NCI-H510A (cell line): ENCODE measurements around the gene NLGN4X.

ENCODE experiments used
- DNase-seq: peaks from one replicate; lab custom pipeline; 2025; lab: John Stamatoyannopoulos, UW

The NLGN4X gene

DNA sequence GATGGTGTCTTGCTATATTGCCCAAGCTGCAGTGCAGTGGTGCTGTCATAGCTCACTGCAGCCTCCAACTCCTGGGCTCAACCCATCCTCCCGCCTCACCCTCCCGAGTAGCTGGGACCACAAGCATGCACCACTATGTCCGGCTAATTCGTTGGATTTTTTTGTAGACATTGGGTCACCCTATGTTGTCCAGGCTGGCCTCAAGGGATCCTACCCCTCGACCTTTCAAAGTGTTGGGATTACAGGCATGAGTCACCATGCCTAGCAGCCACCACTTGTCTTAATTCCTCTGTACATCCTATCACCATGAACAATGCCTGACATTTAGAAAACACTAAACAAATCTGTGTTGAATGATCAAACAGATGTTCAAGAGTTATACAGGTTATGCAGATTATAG, 76.7 kb downstream of the NLGN4X start:
- DNase-seq, result no peak

DNA sequence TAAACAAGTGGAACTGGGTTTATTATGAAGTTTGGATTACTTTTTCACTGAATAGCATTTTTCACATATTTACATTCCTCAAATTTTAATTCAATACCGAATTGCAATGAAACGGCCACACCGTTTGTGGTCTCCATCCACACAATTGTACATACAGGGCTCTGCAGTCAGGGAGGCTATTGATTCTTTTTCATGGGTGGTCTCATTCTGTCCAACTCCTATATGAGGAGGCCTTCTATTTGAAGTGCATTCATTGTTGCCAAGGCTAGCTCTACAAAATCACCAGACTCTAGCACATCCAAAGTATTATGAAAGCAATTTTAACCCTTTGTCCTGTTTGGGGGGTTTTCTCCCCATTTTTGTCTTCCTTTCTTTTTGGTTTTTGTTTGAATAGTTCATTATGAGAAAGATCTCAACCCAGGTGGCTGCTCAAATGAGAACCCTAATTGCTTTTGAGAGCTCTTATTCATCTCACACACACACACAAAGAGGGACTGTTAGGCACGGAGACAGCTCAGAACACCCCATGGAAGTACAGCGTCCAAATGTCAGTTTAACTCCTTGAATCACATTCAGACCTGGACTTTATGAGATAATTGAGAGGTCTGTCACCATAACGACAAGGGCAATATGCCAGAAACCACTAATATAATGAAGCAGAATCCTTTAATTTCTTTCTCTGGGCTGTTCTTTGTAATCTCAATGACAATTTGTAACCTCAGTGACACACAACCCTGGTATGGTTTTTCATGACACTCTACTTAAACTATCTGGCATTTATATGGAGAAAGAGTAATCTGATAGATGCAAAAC, 79.4 kb downstream of the NLGN4X start:
- no peak for DNase-seq

DNA sequence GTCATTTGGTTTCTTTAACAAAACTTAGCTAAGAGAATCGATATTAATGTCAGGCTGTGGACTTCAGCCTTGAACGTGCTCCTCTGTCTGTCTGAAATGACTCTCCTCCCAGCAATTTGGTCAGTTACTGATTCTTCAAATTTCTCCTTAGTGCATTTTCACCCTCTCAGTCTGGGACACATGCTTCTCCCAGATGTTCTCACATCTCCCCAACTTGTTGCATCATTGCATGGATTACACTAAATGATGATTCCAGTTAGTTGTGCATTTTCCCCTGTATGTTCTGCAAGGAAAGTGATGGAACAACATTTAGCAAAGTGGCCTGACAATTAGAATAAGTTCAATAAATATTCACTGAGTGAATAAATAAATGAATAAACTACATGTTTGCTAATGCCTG, 94.4 kb downstream of the NLGN4X start:
- DNase-seq, result no peak

DNA sequence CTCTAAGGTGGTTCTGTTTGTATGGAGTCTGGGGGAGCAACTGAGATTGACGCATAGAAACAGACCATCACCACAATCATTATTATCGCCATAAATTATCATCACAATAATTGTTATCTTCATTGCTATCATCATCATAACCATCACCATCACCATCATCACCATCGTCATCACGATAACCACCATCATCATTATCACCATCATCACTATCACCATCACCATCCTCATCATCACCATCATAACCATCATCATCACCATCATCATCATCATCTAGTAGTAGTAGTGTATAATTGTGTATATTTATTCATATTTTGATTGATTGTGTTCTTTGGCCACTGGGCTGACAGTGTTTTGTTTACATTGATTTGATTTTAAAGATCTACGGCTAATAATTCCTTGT, 95.7 kb downstream of the NLGN4X start:
- DNase-seq, result no peak

DNA sequence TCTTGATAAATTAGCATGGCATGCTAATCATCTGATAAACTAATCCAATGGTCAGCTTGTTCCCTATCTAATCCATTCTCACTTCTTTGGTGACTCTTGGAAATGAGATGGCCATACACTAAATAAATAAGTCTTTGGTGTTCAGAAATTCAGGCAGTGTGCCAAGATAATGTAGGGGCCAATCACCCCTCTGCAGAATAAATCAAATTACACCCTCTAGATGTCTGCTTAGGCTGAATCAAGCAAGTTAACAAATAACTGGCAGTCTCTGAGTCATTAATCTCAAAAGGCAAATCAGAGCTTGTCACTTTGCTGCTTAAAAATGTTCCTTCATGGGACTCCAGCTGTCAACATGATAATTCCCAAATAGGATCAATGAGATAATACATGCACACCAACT, 97.4 kb downstream of the NLGN4X start:
- DNase-seq, result no peak

DNA sequence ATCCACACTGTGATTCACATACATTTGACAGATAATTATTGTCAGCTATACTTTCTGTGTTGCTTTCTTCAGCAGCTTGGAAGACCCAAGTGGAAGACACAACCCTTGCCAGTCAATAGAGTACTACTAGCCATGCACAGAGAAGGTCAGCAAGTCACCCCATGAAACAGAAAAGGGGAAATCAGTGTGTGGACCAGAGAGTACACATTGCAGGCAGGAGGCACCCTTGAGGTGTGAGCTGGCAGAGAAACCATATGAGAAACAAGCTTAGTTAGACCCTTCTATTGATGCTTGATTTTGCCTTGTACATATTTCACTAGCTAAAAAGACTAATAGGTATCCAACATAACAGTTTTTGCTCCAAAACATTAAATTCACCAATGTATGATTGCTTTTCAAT, 99.5 kb downstream of the NLGN4X start:
- DNase-seq, result no peak

DNA sequence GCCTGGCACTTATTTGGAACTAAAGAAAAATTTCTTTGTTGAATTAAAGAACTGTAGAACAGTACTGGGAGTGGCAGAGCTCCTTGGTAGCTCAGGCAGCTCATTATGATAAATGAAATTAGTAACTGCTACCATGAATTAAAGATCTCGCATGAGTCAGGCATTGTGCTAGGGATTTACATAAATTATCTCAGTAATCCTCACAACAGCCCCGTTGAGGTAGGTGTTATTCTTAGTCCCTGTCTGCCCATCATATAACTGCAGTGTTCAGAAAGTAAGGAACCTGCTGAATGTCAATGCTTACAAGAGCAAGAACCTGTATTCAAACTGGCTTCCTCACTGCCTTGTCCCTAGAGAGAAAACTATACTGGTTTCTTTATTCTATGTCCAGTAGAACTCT, 108.3 kb downstream of the NLGN4X start:
- DNase-seq, result no peak

DNA sequence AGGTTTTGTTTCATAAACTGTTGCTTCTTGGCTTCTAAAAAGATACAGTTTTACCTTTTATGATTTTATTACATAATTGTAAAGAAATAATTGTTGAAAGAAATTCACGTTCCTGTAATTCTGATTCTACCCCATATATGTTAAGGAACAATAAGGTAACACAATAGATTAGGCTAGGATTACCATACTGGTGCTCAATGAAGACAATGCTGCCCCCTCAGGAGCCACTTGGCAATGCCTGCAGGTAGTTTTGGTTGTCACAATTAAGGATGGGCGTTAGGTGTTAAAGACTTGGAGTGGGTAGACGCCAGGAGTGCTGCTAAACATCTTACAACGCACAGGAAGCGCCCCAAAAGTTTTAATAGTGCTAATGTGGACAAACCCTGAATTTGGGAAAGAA, 133.2 kb downstream of the NLGN4X start:
- DNase-seq, result no peak

DNA sequence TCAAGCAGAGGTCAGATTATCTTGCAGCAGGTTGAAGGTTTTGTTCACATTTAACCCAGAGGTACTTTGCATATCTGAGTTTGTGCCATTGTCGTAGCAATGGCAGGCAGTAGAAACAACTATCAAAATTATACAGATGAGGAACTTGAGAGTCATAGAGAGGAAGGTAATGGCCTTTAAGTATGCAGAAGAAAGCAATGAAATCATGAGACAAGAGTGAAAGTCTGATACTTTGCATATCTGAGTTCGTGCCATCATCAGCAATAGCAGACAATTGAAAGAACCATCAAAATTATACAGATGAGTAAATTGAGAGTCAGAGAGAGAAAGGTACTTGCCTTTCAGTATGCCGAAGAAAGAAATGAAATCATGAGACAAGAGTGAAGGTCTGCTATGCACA, 154.1 kb downstream of the NLGN4X start:
- DNase-seq, result no peak

DNA sequence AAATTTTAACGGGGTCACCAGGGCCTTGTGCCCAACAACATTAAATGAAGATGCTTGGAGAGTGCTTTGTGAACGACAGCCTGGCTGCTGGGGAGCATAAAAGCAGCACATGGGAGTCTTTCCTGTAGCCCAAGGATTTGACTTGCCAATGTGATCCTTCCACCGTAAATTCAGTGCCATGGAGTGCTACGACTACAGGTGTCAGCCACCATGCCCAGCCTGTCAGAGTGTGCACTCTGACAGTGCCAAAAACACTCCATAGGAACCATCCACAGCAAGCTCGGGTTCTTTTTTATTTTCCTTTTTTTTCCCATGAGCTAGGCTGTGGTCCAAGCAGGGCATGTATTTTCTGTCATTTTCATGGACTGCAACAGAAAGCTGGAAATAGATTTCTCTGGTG, 156.9 kb downstream of the NLGN4X start:
- no peak for DNase-seq

DNA sequence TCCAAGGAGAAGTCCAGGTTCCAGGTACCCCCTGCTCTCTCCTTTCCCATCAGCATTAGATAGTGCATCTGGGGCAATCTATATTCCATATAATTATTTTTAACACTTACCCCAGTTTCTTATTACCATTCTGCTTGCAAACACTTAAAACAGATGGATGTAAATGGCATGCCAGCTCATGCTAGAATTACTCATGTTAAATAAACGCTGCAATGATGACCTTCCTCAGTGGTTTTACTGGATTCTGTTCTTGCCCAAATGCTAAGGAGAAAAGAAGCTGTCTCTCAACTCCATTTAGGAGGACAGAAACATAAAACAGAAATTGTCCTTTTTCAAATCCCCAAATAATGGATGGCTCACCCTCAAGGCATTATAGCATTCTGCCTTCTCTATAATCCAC, 161.1 kb downstream of the NLGN4X start:
- no peak for DNase-seq

DNA sequence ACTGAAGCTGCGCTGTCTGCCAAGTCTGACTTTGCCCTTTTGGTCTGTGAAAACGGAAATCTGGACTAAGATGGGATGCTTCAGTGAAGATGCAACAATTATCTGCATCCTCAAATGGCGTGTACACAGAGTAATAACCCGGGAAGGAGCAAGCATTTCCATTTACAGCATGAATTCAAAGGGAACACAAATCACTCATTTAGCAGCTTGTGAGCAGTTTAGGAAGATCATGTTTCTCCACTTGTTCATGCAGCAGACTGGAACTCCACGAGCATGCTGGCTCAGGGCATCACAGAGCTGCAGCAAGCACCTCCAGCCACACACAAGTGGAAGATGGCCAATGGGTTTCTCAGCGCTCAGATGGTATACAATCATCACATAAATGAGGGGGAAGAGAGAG, 175.5 kb downstream of the NLGN4X start:
- DNase-seq, result peak; percentile 50

DNA sequence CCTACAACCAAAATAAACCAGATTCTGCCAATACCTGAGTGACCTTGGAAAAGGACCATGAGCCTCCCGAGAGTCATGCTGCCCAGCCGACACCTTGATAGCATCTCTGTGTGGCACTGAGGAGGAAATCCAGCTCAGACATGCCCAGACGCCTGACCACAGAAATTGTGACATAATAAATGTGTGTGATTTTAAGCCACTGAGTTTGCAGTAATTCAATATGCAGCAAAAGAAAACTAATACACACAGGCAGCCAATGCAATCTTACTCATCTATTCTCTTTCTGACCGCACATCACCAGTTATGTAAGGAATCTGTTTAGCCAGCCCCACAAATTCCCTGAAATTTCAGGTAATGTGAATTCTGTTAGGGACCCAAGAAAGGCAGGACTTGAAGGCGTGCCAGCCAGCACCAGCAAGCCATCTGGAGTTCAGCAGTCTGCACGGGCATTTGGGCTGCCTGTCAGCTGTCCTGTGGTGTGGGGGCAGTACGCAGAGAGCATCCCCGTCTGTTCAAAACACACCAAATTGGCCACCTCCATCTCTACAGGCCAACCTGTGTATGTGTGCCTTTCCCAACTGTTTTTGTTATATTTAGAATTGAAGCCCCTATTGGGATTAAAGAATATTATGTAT, 176.4 kb downstream of the NLGN4X start:
- no peak for DNase-seq

DNA sequence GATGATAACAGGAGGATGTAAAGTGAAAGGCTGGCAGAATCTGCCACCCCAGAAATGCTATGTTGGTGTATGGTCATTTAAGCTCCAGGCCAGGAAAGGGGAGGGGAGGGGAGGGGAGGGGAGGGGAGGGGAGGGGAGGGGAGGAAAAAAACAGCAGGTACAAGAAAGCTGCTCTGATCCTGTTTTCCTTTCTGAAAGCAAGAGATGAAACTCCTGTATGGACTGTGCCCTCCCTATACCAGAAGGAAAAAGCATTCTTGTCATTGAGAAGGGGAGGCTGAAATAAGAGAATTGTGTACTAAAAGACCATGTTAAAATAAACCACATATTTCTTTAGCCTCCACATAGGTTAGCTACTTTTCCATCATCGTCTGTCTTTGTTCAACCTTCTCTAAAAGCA, 179.5 kb downstream of the NLGN4X start:
- no peak for DNase-seq

DNA sequence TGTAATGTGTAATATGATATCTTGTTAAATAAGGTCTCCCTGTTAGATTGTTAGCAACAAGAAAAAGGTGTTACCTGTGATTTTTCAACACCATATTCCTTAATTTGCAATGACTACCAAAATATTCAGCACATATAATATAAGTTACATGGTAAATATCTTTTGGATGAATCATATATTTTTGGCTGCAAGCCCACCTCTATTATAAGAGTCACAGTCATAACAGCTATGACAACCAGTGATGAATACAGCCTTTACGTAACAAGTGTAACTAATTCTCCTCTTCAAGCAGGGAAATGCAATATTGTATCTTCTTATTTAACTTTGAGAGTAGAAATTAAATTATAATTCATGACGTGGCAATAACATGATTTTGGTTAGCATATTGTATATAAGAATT, 187.0 kb downstream of the NLGN4X start:
- no peak for DNase-seq

DNA sequence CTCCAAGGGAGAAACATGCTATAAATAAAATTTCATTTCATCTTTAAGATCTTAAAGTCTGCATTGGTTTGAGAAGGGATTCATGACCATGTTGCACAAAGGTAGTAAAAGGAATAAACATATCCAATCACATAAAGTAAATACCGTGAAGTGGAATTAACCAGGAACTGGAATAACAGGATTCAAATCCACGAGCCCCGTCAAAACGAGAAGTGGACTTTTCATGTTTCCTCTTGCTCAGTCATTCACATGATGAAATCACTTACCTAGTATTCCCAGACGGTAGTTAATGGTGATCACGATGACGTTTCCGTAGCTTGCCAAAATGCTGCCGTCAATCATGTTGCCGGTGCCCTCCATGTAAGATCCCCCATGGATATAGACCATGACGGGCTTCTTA, 199.7 kb downstream of the NLGN4X start:
- DNase-seq, result peak; percentile 34

DNA sequence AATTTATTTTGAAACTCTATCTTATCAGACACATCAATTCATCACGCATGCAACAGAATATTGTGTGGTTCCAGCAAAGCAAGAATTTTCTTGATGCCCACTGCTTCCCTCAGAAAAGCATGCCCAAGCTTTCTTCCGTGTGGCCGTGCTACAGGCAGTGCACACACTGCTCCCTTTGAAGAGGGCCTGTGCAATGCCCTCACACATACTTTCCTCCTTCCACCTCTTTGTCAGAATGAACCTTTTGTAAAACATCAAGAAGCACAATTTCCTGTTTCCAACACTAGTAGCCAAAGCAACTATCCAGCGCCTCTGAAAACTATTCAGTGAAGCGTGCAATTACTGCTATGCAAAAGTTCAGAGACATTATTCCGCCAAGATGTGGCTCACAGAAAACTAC, 201.7 kb downstream of the NLGN4X start:
- DNase-seq, result no peak

DNA sequence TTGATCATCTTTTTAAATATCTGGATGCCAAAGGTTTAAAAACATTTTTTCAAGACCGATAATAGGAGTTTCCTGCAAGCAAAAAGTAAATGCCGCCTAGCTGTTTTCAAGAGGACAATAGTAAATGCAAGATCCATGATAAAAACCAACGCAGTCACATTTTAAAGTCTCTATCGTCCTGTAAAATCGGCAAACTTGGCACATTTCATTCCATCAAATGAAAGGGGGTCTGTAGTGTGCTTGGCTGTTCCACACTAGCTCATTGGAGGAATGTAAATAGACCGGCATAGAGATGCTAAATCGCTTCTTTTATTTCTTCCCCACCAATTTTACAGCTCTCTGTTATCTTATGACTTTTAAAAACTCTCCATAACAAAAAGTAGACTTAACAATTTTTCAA, 202.2 kb downstream of the NLGN4X start:
- DNase-seq, result no peak

DNA sequence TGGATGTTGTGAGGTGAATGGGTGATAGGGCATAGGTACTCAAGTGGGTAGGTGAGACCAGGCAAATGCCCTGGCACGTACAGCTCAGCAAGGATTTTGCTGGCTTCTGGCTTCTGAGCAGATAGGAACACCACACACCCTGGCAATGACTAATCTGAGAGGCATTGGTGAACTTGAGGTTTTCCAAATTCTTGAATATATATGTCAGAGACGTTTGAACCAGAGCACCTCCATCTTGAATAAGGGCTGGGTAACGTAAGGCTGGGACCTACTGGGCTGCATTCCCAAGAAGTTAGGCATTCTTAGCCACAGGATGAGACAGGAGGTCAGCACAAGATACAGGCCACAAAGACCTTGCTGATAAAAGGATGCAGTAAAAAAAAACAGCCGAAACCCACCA, 204.5 kb downstream of the NLGN4X start:
- DNase-seq, result no peak

DNA sequence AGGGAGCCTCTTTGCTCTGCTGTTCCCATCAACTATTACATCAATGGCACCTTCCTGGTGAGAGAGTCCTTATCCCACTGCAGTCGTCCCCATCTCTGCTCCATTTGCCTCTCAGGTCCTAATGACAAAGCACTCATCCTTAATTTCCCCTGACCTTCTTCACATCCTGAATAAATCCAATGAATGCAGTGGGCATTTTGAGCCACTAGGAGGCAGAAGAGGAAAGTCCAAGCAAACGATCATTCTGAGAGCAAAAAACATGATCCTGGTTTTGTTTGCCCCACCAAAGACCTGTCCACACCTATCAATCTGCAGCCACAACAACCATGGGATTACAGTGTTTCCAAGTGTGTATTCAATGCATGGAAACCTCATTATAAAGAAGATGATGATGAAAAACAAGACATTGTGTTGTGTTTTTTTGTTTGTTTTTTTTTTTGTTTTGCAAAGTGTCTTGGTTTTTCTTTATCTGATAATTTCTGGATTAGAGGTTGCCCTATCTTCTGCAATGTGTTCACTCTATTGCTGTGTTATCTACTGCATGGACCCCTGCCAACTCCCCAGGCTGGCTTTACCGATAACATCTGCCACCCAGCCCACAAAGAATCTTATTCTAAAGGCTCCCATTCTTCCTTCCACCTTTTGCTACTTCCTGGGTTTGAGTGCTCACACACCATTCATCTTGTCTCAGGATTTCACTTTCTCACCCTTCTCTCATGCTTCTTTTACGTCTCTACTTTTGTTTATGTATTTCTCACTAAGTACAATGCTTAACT, 207.2 kb downstream of the NLGN4X start:
- peak; percentile 2 for DNase-seq

DNA sequence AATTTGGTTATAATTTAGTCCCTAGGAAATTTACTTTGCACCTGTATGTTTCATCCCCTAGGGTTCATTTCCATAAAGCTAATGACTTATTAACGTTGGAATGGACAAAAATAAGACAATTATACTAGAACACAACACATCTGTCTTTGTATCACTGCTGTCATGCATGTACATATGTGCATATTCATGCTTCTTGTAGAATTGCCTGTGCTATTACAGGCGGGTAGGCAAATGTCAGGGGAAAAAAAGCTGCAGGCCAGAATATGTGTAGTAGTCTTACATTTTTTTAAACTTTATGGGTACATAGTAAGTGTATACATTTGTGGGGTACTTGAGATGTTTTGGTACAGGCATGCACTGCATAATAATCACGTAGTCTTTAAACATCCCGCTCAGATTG, 209.6 kb downstream of the NLGN4X start:
- DNase-seq, result no peak

DNA sequence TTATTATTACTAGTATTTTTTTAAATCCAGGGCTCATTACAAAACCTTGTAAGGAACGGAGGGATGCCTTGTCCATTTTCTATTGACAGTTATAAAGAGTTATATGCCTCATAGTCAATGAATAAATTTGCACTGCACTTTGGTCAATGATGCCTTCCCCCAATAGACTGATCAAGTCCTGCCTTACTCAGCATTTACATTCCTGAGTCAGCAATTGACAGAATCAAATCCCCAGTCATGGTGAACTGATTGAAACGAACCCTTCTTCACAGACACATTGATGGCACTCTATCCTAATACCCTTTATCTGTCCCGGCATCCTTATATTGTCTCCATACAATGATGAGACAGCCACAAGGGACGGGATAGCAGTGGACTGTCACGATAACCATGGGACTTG, 213.2 kb downstream of the NLGN4X start:
- no peak for DNase-seq

DNA sequence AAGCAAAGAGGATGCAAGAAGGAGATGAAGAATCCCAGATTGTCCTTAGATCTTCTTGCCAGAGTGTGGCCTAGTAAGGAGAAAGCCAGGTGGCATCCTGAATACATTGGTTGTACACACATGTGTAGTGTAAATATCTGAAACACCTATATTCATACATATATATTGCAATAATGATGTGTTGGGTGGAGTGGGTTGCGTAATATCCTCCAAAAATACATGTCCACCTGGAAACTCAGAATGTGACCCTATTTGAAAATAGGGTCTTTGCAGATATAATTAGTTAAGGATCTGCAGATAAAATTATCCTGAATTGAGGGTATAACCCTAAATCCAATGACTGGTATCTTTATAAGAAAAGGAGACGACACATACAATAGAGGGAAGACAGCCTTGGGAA, 216.3 kb downstream of the NLGN4X start:
- DNase-seq, result no peak
